GM10248 (cell line): ENCODE results near the gene PPP1R1C.

Experiments
- CTCF ChIA-PET: fragments of 300-600 bp; sonication (Branson Sonifier 250); formaldehyde crosslinking; extraction: SDS; loops from one replicate; lab custom pipeline; 2021; ENCODE audit warnings: antibody characterized with exemption; lab: Yijun Ruan, JAX
- POLR2A ChIA-PET: fragments of 350-650 bp; sonication (Branson Sonifier 250); formaldehyde crosslinking; extraction: SDS; loops from one replicate; lab custom pipeline; 2020; ENCODE audit warnings: antibody characterized with exemption; lab: Yijun Ruan, JAX
- DNase-seq: peaks from one replicate; pipeline ENCODE4 v3.0.0; 2012; ENCODE audit errors: extremely low spot score
- TF ChIP-seq, protein P1 (sequence below): IDR thresholded peaks from 2 replicates; pipeline ENCODE4 v1.5.1; 2012; ENCODE audit warnings: mild to moderate bottlenecking, low read depth; ENCODE audit errors: extremely low read depth, missing control alignments, control extremely low read depth

Gene PPP1R1C

DNA sequence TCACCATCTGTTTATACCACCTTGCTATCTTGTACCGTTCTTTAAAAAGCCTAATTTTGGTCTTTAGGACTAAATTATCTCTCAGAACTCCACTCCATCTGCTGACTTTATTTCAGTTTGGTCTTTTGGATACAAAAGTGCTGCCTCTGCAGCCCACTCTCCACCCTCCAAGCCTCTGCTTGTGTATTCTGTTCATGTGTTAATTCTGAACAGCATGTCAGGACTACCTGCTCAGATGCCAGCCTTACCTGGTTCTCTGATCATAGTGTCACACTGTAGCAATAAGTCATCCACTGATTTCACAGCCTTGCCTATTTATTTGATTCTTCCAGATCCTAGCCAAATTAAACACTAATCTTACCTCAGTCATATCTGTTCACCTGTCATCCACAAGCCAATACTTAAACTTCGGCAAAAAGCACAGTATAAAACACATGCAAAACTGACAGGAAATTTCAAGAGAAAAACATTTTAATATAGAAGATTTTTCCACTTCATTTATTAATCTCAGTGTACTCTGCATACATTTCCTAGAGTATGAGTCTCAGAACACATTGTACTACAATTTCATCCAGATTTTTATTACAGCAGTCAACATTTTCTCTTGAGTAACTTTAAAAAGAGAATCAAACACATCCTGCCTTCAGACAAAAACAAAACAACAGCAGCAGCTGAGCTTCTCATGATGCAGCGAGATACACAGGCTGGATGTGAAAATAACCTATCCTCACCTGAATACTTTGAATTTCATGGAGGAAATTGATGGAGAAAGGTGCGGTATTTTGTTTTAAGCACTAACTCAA is 64.9 kb downstream of the PPP1R1C start:
- CTCF ChIA-PET = no interaction called here
- POLR2A ChIA-PET = no interaction called here
- DNase-seq = no peak
- TF ChIP-seq, protein P1, sequence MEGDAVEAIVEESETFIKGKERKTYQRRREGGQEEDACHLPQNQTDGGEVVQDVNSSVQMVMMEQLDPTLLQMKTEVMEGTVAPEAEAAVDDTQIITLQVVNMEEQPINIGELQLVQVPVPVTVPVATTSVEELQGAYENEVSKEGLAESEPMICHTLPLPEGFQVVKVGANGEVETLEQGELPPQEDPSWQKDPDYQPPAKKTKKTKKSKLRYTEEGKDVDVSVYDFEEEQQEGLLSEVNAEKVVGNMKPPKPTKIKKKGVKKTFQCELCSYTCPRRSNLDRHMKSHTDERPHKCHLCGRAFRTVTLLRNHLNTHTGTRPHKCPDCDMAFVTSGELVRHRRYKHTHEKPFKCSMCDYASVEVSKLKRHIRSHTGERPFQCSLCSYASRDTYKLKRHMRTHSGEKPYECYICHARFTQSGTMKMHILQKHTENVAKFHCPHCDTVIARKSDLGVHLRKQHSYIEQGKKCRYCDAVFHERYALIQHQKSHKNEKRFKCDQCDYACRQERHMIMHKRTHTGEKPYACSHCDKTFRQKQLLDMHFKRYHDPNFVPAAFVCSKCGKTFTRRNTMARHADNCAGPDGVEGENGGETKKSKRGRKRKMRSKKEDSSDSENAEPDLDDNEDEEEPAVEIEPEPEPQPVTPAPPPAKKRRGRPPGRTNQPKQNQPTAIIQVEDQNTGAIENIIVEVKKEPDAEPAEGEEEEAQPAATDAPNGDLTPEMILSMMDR = no peak

DNA sequence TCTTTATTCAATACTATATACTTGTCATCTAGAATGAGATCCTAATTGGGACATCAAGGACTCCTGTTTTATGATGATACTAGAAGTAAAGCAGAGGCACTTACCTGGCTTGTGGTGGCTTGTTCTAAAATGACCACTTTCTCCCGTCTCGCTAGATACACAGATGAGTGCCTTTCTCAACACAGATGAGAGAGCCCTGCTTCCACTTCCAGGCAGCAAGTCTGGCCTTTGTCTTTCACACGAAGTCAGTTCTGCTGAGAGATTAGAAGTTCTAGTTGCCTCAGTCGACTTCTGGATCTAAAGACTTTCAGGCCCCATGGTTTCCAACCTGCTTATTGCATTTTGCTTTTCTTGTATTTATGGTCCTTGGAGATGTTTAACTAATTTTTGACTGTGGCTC is 70.3 kb downstream of the PPP1R1C start:
- CTCF ChIA-PET = no interaction called here

DNA sequence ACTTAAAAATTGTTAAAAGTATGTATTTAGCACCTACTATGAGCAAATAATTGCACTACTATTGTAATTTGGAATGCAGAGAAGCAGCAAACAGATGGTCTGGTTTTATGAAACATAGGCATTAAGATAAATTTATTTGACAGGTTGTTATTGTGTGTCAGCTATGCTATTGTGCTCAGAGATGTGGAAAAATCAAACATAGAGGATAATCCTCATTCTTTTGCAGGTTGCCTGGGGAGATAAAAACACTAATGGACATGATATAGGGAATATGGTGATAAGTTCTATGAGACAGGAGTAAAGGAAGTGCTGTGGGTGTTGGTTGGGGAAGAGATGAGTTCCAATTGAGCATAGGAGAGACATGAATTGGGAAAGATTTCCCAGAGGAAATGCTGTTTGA is 71.3 kb downstream of the PPP1R1C start:
- TF ChIP-seq, protein P1 = no peak
- CTCF ChIA-PET = no interaction called here
- DNase-seq = no peak
- POLR2A ChIA-PET = no interaction called here

More for the DNA sequence above, 70.3 kb downstream of the PPP1R1C start:
- TF ChIP-seq, protein P1 = no peak
- DNase-seq = no peak
- POLR2A ChIA-PET = no interaction called here

DNA sequence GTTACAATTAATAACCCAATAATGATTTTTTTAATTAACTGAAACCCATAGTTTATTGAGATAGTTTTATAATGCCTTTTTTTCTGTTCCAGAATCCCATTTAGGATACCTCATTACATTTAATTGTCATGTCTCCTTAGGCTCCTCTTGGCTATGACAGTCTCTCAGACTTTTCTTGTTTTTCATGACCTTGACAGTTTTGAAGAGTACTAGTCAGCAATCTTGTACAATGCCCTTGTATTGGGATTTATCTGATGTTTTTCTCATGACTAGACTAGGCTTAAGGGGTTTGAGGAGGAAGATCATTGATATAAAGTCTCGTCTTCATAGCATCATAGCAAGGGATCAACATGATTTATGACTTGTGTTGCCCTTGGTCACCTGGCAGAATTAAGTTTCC is 72.4 kb downstream of the PPP1R1C start:
- CTCF ChIA-PET = no interaction called here
- TF ChIP-seq, protein P1 = no peak
- no peak for DNase-seq
- POLR2A ChIA-PET = no interaction called here

DNA sequence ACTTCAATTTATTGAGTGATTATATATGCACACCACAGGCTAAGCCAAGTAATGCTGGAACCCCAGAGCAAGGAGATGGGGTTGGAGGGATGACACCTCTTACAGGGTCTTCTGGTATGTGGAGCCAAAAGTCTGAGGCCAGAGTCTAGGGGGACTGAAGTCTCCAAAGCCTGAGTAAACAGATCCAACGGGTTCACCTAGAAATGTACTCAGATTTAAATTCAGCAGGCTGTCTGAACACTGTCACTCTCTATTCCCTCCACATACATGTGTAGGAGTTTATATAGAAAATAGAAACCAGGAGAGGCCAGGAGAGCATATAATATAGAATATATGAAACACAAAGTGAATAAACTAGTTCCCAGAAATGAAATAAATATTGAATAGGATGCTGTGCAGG is 76.1 kb downstream of the PPP1R1C start:
- TF ChIP-seq, protein P1 = no peak
- ChIA-PET CTCF (no interaction called here), POLR2A (no interaction called here)

DNA sequence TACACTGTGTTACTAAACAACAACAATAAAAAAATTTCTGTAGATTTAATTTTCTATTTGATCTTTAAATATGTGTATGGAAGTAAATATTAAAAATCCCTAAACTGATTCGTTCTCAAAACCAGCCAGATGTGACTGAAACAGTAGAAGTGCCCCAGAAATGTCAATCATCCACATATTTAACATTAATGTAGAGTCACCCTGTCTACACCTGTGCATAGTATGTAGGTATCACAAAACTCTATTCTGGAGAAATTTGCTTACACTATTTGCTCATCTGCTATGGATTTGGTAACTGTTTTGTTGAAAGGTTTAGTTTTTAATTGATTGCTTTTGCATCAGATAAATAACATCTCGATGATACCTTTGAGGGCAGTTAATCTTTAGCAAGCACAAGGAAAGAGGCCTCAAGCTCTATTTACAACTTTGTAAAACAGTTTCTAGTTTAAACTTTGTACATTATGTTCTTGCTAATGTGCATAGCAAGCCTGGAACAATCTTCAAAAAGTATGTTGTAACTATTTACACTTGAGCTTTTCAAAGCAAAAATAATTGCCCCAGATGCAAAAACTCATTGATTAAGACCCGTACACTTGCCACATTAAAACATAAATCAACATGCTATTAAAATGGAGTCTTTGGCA is 76.8 kb downstream of the PPP1R1C start:
- ChIA-PET CTCF (interaction anchor here (0.8 to 2.9 kb wide), 2 partner anchors 11 to 15 kb away, joined by 3 to 15 read pairs; no protein-coding TSS in a partner anchor), POLR2A (no interaction called here)
- DNase-seq = no peak
- TF ChIP-seq, protein P1 = no peak

More for the DNA sequence above, 76.1 kb downstream of the PPP1R1C start:
- no peak for DNase-seq
